ENCODE measurements around the gene UCHL5. TPM values are rescaled to one million over a fixed set of nuclear protein-coding genes. Genes with fewer than 3 reads are reported as not detected.
A peak's percentile ranks its signal among the peaks of the same experiment; 100 is the strongest.

UCHL5 gene
- total and polyA plus RNA-seq, 2 of the 13 experiments (the other 11 are each of a cell fraction or from before 2014, with no cell fraction given): 18.2 to 44.1 TPM

GRCh38 chr1:193059282-193060114, at the start of gene UCHL5, which contains the start of gene RO60 (continued):
- no peak for TF ChIP-seq ATM (IDR thresholded peaks at IDR 0.05; ENCODE audit: borderline replicate concordance)
- no peak for TF ChIP-seq CEBPZ (IDR thresholded peaks at IDR 0.05; ENCODE audit: low read length)
- TF ChIP-seq EZH2 (conservative IDR thresholded peaks at IDR 0.05; ENCODE audit: low read depth, low read length): no peak
- TF ChIP-seq ZNF572 (CRISPR knock-in tag; IDR thresholded peaks at IDR 0.05): peak; percentile 77; the same call in 1 of the 2 replicates
- no peak for TF ChIP-seq JDP2 (CRISPR knock-in tag; IDR thresholded peaks at IDR 0.05; ENCODE audit: borderline replicate concordance)
- peak; percentile 74; the same call in 1 of the 2 replicates for TF ChIP-seq NKX3-1 (CRISPR knock-in tag; IDR thresholded peaks at IDR 0.05)
- TF ChIP-seq SMAD1 (CRISPR knock-in tag; IDR thresholded peaks at IDR 0.05; ENCODE audit: borderline replicate concordance, low read depth): peak; percentile 75; the same call in 1 of the 2 replicates
- TF ChIP-seq ZSCAN21 (CRISPR knock-in tag; IDR thresholded peaks at IDR 0.05; ENCODE audit: borderline replicate concordance): peak; percentile 87
- no peak; the same call in 1 of the 2 replicates for TF ChIP-seq KLF15 (CRISPR knock-in tag; IDR thresholded peaks at IDR 0.05; ENCODE audit: borderline replicate concordance)
- TF ChIP-seq HNF1A (IDR thresholded peaks at IDR 0.05; ENCODE audit: low read depth): no peak
- peak; percentile 84; the same call in 1 of the 2 replicates for TF ChIP-seq HNF1A (CRISPR knock-in tag; IDR thresholded peaks at IDR 0.05; ENCODE audit: borderline replicate concordance)
- TF ChIP-seq ZNF782 (CRISPR knock-in tag; IDR thresholded peaks at IDR 0.05; ENCODE audit: borderline replicate concordance): peak; percentile 90
- TF ChIP-seq ZBTB14 (CRISPR knock-in tag; IDR thresholded peaks at IDR 0.05): peak; percentile 43; the same call in 1 of the 2 replicates
- TF ChIP-seq ZNF550 (CRISPR knock-in tag; IDR thresholded peaks at IDR 0.05; ENCODE audit: borderline replicate concordance): no peak
- no peak for TF ChIP-seq ZNF34 (CRISPR knock-in tag; IDR thresholded peaks at IDR 0.05; ENCODE audit: borderline replicate concordance)
- no peak for TF ChIP-seq ZNF225 (CRISPR knock-in tag; IDR thresholded peaks at IDR 0.05)
- TF ChIP-seq ZSCAN30 (CRISPR knock-in tag; IDR thresholded peaks at IDR 0.05): no peak
- no peak; the same call in 1 of the 2 replicates for TF ChIP-seq SIX4 (CRISPR knock-in tag; IDR thresholded peaks at IDR 0.05)
- no peak; the same call in 1 of the 2 replicates for TF ChIP-seq ZSCAN25 (CRISPR knock-in tag; IDR thresholded peaks at IDR 0.05)
- no peak; the same call in 1 of the 2 replicates for TF ChIP-seq ZNF547 (CRISPR knock-in tag; IDR thresholded peaks at IDR 0.05)
- TF ChIP-seq GFI1 (CRISPR knock-in tag; IDR thresholded peaks at IDR 0.05; ENCODE audit: borderline replicate concordance): no peak; the same call in 1 of the 2 replicates

All from HepG2 (cell line).